ENCODE measurements around the gene GLT8D2.

The GLT8D2 gene

DNA sequence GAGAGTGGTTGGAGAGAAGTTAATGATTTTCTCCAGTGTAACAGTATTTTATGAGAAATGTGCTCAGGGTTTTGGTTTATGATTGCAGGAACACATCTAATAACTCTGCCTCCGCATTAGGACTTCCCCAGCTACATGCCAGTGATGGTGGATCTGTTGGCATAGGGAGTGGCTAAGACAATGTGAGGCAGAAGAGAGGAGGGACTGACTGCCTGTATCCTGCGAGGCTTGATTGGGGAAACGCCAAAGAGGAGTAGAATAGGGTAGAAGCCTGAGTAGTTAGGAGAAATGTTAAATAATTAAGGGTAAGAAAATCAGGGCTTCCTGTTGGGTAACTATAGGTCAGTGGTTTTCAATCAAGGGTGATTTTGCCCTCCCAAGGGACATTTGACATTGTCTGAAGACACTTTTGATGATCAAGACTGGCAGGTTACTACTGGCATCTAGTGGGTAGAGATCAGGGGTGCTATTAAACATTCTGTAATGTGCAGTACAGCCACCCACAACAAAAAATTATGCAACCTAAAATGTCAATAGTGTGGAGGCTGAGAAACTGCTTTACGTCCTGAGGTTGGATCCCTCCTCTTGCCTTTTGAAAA is 71.5 kb downstream of the GLT8D2 start:
- ATAC-seq: no peak
- TF ChIP-seq, protein P1, sequence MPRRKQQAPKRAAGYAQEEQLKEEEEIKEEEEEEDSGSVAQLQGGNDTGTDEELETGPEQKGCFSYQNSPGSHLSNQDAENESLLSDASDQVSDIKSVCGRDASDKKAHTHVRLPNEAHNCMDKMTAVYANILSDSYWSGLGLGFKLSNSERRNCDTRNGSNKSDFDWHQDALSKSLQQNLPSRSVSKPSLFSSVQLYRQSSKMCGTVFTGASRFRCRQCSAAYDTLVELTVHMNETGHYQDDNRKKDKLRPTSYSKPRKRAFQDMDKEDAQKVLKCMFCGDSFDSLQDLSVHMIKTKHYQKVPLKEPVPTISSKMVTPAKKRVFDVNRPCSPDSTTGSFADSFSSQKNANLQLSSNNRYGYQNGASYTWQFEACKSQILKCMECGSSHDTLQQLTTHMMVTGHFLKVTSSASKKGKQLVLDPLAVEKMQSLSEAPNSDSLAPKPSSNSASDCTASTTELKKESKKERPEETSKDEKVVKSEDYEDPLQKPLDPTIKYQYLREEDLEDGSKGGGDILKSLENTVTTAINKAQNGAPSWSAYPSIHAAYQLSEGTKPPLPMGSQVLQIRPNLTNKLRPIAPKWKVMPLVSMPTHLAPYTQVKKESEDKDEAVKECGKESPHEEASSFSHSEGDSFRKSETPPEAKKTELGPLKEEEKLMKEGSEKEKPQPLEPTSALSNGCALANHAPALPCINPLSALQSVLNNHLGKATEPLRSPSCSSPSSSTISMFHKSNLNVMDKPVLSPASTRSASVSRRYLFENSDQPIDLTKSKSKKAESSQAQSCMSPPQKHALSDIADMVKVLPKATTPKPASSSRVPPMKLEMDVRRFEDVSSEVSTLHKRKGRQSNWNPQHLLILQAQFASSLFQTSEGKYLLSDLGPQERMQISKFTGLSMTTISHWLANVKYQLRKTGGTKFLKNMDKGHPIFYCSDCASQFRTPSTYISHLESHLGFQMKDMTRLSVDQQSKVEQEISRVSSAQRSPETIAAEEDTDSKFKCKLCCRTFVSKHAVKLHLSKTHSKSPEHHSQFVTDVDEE (CRISPR knock-in tag; IDR thresholded peaks at IDR 0.05): no peak

GRCh38 chr12:103975368-103975767 is 74.6 kb downstream of the GLT8D2 start:
- ATAC-seq: no peak
- TF ChIP-seq, protein P2, sequence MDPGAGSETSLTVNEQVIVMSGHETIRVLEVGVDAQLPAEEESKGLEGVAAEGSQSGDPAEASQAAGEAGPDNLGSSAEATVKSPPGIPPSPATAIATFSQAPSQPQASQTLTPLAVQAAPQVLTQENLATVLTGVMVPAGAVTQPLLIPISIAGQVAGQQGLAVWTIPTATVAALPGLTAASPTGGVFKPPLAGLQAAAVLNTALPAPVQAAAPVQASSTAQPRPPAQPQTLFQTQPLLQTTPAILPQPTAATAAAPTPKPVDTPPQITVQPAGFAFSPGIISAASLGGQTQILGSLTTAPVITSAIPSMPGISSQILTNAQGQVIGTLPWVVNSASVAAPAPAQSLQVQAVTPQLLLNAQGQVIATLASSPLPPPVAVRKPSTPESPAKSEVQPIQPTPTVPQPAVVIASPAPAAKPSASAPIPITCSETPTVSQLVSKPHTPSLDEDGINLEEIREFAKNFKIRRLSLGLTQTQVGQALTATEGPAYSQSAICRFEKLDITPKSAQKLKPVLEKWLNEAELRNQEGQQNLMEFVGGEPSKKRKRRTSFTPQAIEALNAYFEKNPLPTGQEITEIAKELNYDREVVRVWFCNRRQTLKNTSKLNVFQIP (CRISPR knock-in tag; IDR thresholded peaks at IDR 0.05; ENCODE audit: borderline replicate concordance, low read depth): no peak
- no peak for TF ChIP-seq GLIS3 (CRISPR knock-in tag; IDR thresholded peaks at IDR 0.05)
- TF ChIP-seq ZFP3 (CRISPR knock-in tag; IDR thresholded peaks at IDR 0.05): no peak

DNA sequence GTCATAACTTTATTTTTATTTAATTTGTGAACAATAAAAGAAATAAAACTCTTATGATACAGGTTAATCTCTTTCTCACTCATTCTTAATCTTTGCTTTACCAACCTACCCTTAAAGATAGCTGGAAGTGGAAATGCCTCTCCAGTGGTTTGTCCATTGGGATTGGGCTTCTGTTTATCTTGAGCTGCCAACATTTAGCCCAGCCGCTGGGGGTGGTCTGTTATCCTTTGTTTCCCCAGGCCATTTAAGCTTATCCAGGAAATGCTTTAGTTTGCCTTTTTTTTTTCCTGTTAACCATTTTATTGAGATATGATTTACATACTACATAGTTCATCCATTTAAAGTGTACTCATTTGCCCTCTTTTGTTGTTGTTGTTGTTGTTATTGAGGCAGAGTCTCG is 76.1 kb downstream of the GLT8D2 start:
- ATAC-seq: no peak

GRCh38 chr12:103969391-103969790 is 80.6 kb downstream of the GLT8D2 start:
- 0 out of 2 replicates have a peak, but pooled peaks have one; percentile 9 for TF ChIP-seq GLIS3 (CRISPR knock-in tag; IDR thresholded peaks at IDR 0.05)
- TF ChIP-seq TCF4 (CRISPR knock-in tag; IDR thresholded peaks at IDR 0.05; ENCODE audit: borderline replicate concordance): no peak
- TF ChIP-seq, protein P2 (CRISPR knock-in tag; IDR thresholded peaks at IDR 0.05; ENCODE audit: borderline replicate concordance, low read depth): no peak
- TF ChIP-seq ISL1 (CRISPR knock-in tag; IDR thresholded peaks at IDR 0.05): peak; percentile 71
- TF ChIP-seq CREB5 (CRISPR knock-in tag; IDR thresholded peaks at IDR 0.05; ENCODE audit: low read depth): 0 out of 2 replicates have a peak, but pooled peaks have one; percentile 17
- 0 out of 2 replicates have a peak, but pooled peaks have one; percentile 32 for TF ChIP-seq ZFP3 (CRISPR knock-in tag; IDR thresholded peaks at IDR 0.05)
- TF ChIP-seq SNAI2 (CRISPR knock-in tag; IDR thresholded peaks at IDR 0.05): no peak
- ATAC-seq: peak; percentile 9; the same call in 2 of the 3 replicates

More for the DNA sequence above, 76.1 kb downstream of the GLT8D2 start:
- TF ChIP-seq TCF4 (CRISPR knock-in tag; IDR thresholded peaks at IDR 0.05; ENCODE audit: borderline replicate concordance) (no peak), PPARA (CRISPR knock-in tag; IDR thresholded peaks at IDR 0.05; ENCODE audit: borderline replicate concordance) (no peak), ZFP3 (CRISPR knock-in tag; IDR thresholded peaks at IDR 0.05) (no peak), ZC3H10 (CRISPR knock-in tag; IDR thresholded peaks at IDR 0.05) (no peak)

- TF ChIP-seq BACH2 (CRISPR knock-in tag; IDR thresholded peaks at IDR 0.05; ENCODE audit: borderline replicate concordance) (no peak), ZNF70 (CRISPR knock-in tag; IDR thresholded peaks at IDR 0.05) (no peak), ZC3H10 (CRISPR knock-in tag; IDR thresholded peaks at IDR 0.05) (no peak), PPARA (CRISPR knock-in tag; IDR thresholded peaks at IDR 0.05; ENCODE audit: borderline replicate concordance) (no peak), TOX (CRISPR knock-in tag; IDR thresholded peaks at IDR 0.05; ENCODE audit: borderline replicate concordance) (no peak), ZNF8 (CRISPR knock-in tag; IDR thresholded peaks at IDR 0.05) (no peak)
- TF ChIP-seq, protein P2 (CRISPR knock-in tag; IDR thresholded peaks at IDR 0.05; ENCODE audit: borderline replicate concordance, low read depth): no peak
- ATAC-seq: no peak
These were observed 83.3 kb downstream of the GLT8D2 start for GRCh38 chr12:103966736-103967135.

Measured in SK-N-SH treated with all-trans-retinoic acid at 6 μM for 48 hours (cell line).